Activated T-helper 1 cell treated with Interleukin-2 at 50 U/mL for 16 hours (primary cell): ENCODE data around the gene LRMDA.

ENCODE experiments used
- DNase-seq: peaks from one replicate; pipeline ENCODE4 v3.0.0-alpha.2; 2020; ENCODE audit warnings: low read depth

Gene LRMDA

GRCh38 chr10:75776738-75777504 is 345.5 kb downstream of the LRMDA start:
- no peak for DNase-seq

DNA sequence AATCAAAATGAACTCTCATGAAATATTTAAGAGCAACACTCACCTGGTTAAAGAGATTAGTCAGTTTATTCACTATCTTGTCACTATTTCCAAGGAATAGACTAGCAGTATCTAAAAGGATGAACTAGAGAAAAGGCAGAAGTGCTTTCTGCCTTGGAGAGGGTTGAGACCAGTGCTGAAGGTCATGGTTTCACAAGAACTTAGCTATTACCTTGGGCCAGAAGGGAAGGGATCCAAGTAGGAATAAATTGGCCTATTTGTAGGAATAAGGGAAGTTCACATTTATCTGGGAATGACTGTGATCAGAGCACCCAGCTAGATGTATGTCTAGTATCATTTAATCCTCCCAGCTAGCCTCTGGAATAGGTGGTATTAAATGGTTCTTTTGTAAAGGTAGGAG is 347.2 kb downstream of the LRMDA start:
- no peak for DNase-seq

- no peak for DNase-seq
Measured at GRCh38 chr10:75779276-75779675, 347.9 kb downstream of the LRMDA start.

- DNase-seq = no peak
Measured at GRCh38 chr10:75782463-75783248, 351.2 kb downstream of the LRMDA start.

- no peak for DNase-seq
Measured at GRCh38 chr10:75788394-75789205, 357.2 kb downstream of the LRMDA start.

DNA sequence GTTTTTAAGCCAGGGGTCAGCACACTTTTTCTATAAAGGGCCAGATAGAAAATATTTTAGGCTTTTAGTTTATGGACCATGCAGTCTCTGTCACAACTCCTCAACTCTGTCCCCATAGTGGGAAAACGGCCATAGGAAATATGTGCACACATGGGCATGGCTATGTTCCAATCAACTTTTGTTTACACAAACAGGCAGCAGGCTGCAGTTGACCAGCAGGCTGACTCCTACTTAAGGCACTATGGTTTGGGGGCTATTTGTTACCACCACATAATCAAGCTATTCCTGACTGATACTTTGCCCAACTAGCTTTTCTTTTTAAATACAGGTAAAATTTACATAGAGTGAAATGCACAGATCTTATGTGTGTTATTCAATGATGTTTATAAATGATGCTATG is 362.4 kb downstream of the LRMDA start:
- DNase-seq = no peak

DNA sequence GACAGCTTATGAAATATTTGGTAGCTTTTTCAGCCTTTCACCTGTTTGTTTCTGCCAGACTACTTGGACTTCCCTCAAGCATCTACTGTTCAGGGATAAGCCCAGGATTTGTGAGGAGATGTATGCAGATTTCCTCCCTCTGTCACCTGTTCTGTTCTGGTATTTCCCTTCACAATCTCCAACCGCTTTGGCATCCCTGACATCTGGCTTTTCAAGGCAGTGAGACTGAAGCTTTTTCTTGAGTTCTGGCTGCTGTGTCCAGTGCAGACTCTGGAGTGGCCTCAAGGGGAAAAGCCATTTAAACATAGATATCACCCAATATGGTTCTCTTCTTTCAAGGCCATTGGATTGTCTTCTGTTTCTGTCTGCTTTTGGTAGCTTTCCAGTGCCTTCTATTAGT is 369.7 kb downstream of the LRMDA start:
- DNase-seq = no peak

DNA sequence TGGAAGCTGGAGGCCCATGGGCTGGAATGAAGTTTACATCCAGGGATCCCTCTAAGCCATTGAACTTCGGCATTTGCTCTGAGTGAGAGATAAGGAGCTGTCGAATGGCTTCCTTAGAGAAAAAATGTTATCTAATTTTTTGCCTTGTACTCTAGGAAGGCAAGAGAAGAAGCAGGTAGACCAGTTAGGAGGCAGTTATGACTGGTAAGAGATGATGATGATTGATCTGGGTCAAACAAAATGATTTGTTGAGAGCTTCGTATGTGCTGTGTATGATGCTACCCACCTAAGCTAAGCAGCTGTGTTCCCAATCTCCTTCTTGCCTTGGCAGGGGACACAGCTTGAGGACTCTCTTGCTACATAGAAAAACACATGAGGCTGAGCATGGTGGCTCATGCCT is 370.2 kb downstream of the LRMDA start:
- DNase-seq = no peak

GRCh38 chr10:75803121-75803520 is 371.7 kb downstream of the LRMDA start:
- no peak for DNase-seq

- DNase-seq = no peak
Measured at GRCh38 chr10:75803816-75804552, 372.6 kb downstream of the LRMDA start.

DNA sequence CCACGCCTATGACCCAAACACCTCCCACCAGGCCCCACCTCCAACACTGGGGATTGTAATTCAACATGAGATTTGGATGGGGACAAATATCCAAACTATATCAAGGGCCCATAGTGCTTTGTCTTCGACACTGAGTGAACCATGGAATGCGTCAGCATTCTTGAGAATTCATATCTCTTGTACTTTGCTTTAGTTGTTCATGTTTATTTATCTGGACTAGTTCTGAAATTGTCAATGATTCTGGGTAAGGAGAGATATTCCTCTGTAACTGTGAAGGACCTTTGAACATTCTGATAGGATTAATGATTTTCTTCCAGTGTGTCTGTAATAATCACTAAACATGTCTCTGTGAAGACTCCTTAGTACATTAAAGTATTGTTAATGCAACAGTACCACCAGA is 374.8 kb downstream of the LRMDA start:
- no peak for DNase-seq

- no peak for DNase-seq
Measured at GRCh38 chr10:75807456-75807855, 376.0 kb downstream of the LRMDA start.

GRCh38 chr10:75809003-75809402 is 377.6 kb downstream of the LRMDA start:
- DNase-seq = no peak

- DNase-seq = no peak
Measured at GRCh38 chr10:75814014-75814413, 382.6 kb downstream of the LRMDA start.

DNA sequence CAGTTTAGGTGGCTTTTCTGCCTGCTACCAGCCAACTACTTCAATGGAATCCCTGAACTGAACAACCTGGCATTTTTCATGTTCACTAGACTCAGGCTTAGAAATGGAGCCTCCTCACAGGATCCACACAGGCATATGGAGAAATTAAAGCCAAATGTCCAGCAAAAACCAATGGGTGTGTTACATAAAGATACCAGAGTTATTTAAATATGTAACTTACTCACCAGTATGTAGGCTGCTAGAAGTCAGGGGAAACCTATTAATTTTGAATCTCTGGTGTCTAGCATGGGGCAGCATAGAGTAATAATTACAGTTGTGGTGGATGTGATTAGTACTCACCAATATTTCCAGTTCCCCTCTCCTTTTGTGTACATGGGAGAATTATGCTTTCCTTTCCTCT is 383.6 kb downstream of the LRMDA start:
- no peak for DNase-seq

- no peak for DNase-seq
Measured at GRCh38 chr10:75817198-75817597, 385.8 kb downstream of the LRMDA start.

- DNase-seq = no peak
Measured at GRCh38 chr10:75818552-75818951, 387.1 kb downstream of the LRMDA start.

- DNase-seq = no peak
Measured at GRCh38 chr10:75825235-75825634, 393.8 kb downstream of the LRMDA start.

GRCh38 chr10:75825661-75826060 is 394.2 kb downstream of the LRMDA start:
- no peak for DNase-seq

- DNase-seq = no peak
Measured at GRCh38 chr10:75826846-75827245, 395.4 kb downstream of the LRMDA start.

GRCh38 chr10:75827587-75828021 is 396.2 kb downstream of the LRMDA start:
- no peak for DNase-seq

GRCh38 chr10:75828413-75828812 is 397.0 kb downstream of the LRMDA start:
- no peak for DNase-seq
